ENCODE results near the gene ELFN2.
"Not testable (repeated sequence)": the region's sequence is repeated elsewhere in the genome, so short reads cannot be mapped to it uniquely, and the experiment has no call there.

Gene ELFN2

DNA sequence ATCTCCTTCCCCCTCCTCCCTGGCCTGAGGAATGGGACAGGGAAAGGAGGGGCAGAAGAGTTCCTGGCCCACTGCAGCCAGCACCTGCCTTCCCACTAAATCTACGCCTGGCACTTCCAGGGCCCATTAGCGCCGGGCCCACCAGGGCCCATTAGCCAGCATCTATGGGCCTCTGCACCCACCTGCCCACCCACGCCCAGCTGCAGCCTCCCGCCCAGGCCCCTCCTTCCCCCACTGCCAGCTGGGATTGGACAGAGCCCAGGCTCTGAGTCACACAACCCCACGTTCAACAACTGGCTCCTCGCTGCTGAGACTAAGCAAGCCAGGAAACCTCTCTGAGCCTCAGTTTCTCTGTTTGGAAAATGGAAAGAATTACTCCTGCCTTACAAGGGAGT is 96.2 kb downstream of the ELFN2 start:
- TF ChIP-seq EZH2 (IDR thresholded peaks at IDR 0.05; ENCODE audit: borderline replicate concordance, low read depth, low read length, severe bottlenecking): no peak
- TF ChIP-seq, protein P1, sequence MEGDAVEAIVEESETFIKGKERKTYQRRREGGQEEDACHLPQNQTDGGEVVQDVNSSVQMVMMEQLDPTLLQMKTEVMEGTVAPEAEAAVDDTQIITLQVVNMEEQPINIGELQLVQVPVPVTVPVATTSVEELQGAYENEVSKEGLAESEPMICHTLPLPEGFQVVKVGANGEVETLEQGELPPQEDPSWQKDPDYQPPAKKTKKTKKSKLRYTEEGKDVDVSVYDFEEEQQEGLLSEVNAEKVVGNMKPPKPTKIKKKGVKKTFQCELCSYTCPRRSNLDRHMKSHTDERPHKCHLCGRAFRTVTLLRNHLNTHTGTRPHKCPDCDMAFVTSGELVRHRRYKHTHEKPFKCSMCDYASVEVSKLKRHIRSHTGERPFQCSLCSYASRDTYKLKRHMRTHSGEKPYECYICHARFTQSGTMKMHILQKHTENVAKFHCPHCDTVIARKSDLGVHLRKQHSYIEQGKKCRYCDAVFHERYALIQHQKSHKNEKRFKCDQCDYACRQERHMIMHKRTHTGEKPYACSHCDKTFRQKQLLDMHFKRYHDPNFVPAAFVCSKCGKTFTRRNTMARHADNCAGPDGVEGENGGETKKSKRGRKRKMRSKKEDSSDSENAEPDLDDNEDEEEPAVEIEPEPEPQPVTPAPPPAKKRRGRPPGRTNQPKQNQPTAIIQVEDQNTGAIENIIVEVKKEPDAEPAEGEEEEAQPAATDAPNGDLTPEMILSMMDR (IDR thresholded peaks at IDR 0.05; ENCODE audit: borderline replicate concordance, extremely low read depth, low read length, poor library complexity, severe bottlenecking): no peak
- no peak overlapping the region for H3K4me3 ChIP-seq (ENCODE audit: low read depth in 1 of 2, low read length in 2 of 2)
- no peaks in the 10 kb centered on the region for H3K36me3 ChIP-seq (ENCODE audit: insufficient read depth, low read length)
- no peak for ATAC-seq (ENCODE audit: insufficient read depth, low read depth)
- H3K9ac ChIP-seq (ENCODE audit: low read depth, low read length): no peak overlapping the region
- no peaks in the 10 kb centered on the region for H3K9me3 ChIP-seq (ENCODE audit: insufficient read depth, low read length, severe bottlenecking)
- no peak overlapping the region for H2AFZ ChIP-seq (ENCODE audit: low read depth, low read length)
- no peak for DNase-seq
- no peaks in the 10 kb centered on the region for H4K20me1 ChIP-seq (ENCODE audit: insufficient read depth, low read length)
- H3K79me2 ChIP-seq (ENCODE audit: insufficient read depth, low read length): no peaks in the 10 kb centered on the region
- H3K4me1 ChIP-seq (ENCODE audit: insufficient read depth, low read length): no peaks in the 10 kb centered on the region
- H3K27me3 ChIP-seq (ENCODE audit: insufficient read depth, low read length, poor library complexity): peaks cover 13% of the 10 kb centered on the region
- no peak overlapping the region for H3K4me2 ChIP-seq (ENCODE audit: insufficient read depth, low read length)
- no peak overlapping the region for H3K27ac ChIP-seq (ENCODE audit: low read length)

DNA sequence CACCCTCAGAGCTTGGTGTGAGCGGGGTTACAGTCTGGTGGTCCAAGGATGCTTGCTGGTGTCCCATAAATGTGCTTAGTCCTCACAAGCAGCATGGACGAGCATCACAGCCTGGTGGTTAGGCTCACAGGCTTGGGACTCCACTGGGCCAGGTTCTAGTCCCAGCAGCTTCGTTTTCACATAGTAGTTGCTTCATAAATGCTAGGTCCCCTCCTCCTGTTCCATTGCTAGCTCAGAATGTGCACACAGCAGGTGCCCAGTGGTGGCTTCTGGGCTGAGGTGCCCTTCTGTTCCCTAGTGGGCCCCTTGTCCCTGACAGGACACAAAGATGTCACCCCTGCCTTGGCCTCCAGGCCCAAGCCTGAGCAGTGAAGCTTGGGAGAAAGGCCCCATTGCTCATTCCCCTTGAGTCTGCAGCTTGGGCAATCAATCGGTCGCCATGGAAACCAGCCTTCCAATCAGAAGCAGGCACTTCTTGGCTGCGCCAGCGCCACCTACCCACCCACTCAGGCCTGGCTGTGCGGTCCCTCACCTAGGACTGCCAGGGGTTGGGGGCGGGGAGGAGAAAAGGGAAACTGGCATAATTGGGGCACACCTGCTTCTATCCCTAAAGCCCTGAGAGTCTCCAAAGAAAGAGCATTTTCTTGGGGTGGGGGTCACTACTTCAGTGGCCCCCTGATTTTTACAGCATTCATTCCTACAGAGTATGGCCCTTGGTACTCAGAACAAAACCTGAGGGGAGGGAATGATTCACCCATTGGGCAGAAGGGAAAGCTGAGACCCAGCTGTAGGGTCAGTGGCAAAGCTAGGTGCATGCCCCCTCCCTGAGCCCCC is 96.9 kb downstream of the ELFN2 start:
- Histone ChIP-seq H3K9me3 (ENCODE audit: insufficient read depth, low read length, severe bottlenecking) (no peaks in the 10 kb centered on the region), H3K9ac (ENCODE audit: low read depth, low read length) (no peak overlapping the region), H2AFZ (ENCODE audit: low read depth, low read length) (no peak overlapping the region), H3K27ac (ENCODE audit: low read length) (no peak overlapping the region), H3K79me2 (ENCODE audit: insufficient read depth, low read length) (no peaks in the 10 kb centered on the region), H4K20me1 (ENCODE audit: insufficient read depth, low read length) (no peaks in the 10 kb centered on the region), H3K4me1 (ENCODE audit: insufficient read depth, low read length) (no peaks in the 10 kb centered on the region), H3K4me3 (ENCODE audit: low read depth in 1 of 2, low read length in 2 of 2) (no peak overlapping the region), H3K27me3 (ENCODE audit: insufficient read depth, low read length, poor library complexity) (peaks cover 14% of the 10 kb centered on the region), H3K36me3 (ENCODE audit: insufficient read depth, low read length) (no peaks in the 10 kb centered on the region), H3K4me2 (ENCODE audit: insufficient read depth, low read length) (no peak overlapping the region)
- TF ChIP-seq, protein P1 (IDR thresholded peaks at IDR 0.05; ENCODE audit: borderline replicate concordance, extremely low read depth, low read length, poor library complexity, severe bottlenecking): peak; percentile 23
- TF ChIP-seq EZH2 (IDR thresholded peaks at IDR 0.05; ENCODE audit: borderline replicate concordance, low read depth, low read length, severe bottlenecking): no peak
- ATAC-seq (ENCODE audit: insufficient read depth, low read depth) (no peak), DNase-seq (peak; percentile 45)

DNA sequence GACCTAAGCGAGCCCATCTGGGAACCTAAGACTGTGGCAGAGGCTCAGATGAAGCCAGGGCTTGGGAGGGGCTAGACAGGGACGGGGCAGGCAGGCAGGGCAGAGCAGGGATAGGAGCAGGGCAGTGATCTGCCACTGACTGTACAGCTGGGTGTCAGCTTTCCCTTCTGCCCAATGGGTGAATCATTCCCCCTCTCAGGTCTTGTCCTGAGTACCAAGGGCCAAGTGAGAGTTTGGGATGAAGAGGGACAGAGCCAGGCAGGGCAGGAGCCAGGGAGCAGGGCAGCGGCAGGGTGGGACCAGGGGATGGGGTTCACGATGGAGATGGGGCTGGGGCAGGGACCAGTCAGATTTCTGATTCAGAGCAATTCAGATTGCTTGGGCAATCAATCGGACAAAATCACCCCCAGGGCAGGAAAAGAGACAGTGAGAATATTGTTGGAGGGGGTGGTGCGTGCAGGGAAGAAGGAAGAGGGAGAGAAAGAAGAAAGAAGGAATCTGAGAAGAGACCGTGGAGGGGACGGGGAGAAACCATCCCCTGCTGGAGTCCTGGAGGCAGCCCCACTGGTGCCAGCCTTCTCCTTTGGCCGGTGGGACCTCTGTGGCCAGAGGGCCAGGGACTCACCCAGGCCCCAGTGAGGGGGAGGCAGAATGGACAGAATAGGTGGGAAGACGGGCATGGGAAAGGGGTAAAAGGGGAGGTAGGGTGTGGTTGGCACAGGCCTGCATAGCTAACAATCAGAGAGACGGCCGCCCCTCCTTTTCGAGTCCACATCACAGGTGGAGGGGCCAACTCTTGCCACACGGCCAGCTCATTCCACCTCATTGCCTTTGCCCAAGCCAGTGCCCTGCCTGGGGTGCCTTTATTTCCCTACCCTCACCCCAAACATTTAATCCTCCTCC is 97.8 kb downstream of the ELFN2 start:
- H3K9me3 ChIP-seq (ENCODE audit: insufficient read depth, low read length, severe bottlenecking): no peaks in the 10 kb centered on the region
- H3K4me1 ChIP-seq (ENCODE audit: insufficient read depth, low read length): no peaks in the 10 kb centered on the region
- ATAC-seq (ENCODE audit: insufficient read depth, low read depth) (no peak), DNase-seq (no peak)
- H3K79me2 ChIP-seq (ENCODE audit: insufficient read depth, low read length): no peaks in the 10 kb centered on the region
- no peaks in the 10 kb centered on the region for H4K20me1 ChIP-seq (ENCODE audit: insufficient read depth, low read length)
- H3K4me2 ChIP-seq (ENCODE audit: insufficient read depth, low read length): no peak overlapping the region
- H3K4me3 ChIP-seq (ENCODE audit: low read depth in 1 of 2, low read length in 2 of 2): no peak overlapping the region
- H2AFZ ChIP-seq (ENCODE audit: low read depth, low read length): no peak overlapping the region
- peaks cover 23% of the 10 kb centered on the region for H3K27me3 ChIP-seq (ENCODE audit: insufficient read depth, low read length, poor library complexity)
- no peak overlapping the region for H3K9ac ChIP-seq (ENCODE audit: low read depth, low read length)
- no peak overlapping the region for H3K27ac ChIP-seq (ENCODE audit: low read length)
- no peak for TF ChIP-seq EZH2 (IDR thresholded peaks at IDR 0.05; ENCODE audit: borderline replicate concordance, low read depth, low read length, severe bottlenecking)
- TF ChIP-seq, protein P1 (IDR thresholded peaks at IDR 0.05; ENCODE audit: borderline replicate concordance, extremely low read depth, low read length, poor library complexity, severe bottlenecking): no peak
- no peaks in the 10 kb centered on the region for H3K36me3 ChIP-seq (ENCODE audit: insufficient read depth, low read length)

DNA sequence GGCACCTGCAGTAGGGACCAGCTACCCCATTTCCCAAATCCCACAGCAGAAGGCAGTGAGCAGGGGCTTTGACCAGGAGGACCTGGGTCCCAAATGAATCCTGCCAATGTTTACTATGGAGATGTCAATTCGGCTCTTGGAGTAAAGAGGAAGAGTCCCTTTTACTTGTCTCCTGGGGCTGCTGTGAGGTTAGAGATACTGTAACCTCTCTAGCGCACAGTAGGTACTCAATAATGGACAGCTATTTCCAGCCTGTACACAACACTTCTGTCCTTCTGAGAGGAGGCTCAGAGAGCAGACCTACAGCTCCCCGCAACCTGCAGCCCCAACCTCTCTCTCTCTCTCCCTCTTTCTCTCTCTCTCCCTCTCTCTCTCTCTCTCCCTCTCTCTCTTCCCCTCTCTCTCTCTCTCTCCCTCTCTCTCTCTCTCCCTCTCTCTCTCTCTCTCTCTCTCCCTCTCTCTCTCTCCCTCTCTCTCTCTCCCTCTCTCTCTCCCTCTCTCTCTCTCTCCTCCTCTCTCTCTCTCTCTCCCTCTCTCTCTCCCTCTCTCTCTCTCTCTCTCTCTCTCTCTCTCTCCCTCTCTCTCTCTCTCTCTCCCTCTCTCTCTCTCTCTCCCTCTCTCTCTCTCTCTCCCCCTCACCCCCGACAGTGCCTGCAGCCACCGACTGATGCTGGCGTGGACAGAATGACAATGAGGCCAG is 98.6 kb downstream of the ELFN2 start:
- not testable (repeated sequence) for H3K4me1 ChIP-seq (ENCODE audit: insufficient read depth, low read length); ATAC-seq (ENCODE audit: insufficient read depth, low read depth); H3K4me2 ChIP-seq (ENCODE audit: insufficient read depth, low read length); H3K27ac ChIP-seq (ENCODE audit: low read length); H3K4me3 ChIP-seq (ENCODE audit: low read depth in 1 of 2, low read length in 2 of 2); H3K9ac ChIP-seq (ENCODE audit: low read depth, low read length); H3K79me2 ChIP-seq (ENCODE audit: insufficient read depth, low read length); H2AFZ ChIP-seq (ENCODE audit: low read depth, low read length); H3K9me3 ChIP-seq (ENCODE audit: insufficient read depth, low read length, severe bottlenecking); H4K20me1 ChIP-seq (ENCODE audit: insufficient read depth, low read length); DNase-seq; H3K36me3 ChIP-seq (ENCODE audit: insufficient read depth, low read length)
- H3K27me3 ChIP-seq (ENCODE audit: insufficient read depth, low read length, poor library complexity): peaks cover 31% of the 10 kb centered on the region
